ENCODE measurements around the gene PTPRU. TPM values are rescaled to one million over a fixed set of nuclear protein-coding genes. Genes with fewer than 3 reads are reported as not detected.

PTPRU gene
- 60.2 and 84.0 TPM in 2 replicates for total RNA-seq

DNA sequence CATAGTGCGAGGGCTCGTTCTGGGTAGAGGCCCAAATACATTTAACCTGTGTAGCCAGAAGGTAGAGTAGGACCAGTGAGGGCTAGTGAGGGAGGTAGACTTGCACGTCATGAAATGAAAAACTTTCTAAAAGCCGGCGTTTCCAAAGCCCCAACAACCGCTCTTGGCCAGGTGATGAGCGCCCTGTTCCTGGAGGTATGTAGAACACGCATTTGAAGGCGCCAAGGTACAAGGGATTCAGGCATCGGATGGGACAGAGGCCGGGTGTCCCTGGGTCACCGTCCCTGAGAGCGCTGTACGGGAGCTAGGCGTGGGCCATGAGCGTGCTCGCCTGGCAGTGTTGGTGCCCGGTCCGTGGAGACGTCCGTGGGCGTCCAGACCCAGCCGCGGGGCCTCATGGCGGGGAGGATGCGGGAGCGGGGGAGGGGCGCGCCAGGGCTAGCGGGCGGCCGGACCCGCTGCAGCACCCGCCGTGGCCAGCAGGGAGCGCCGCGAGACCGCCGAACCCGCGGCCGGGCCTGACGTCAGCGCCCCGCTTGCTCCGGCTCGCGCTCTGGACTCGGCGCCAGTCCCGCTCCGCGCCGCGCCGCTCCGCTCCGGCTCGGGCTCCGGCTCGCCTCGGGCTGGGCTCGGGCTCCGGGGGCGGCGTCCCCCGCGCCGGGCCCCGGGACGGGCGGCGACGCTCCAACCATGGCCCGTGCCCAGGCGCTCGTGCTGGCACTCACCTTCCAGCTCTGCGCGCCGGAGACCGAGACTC, at the start of gene PTPRU:
PTPRU (plus strand) TSS at position 568 of the 757 bp plus-strand sequence; CDS start at position 691, 123 bp downstream.

DNA sequence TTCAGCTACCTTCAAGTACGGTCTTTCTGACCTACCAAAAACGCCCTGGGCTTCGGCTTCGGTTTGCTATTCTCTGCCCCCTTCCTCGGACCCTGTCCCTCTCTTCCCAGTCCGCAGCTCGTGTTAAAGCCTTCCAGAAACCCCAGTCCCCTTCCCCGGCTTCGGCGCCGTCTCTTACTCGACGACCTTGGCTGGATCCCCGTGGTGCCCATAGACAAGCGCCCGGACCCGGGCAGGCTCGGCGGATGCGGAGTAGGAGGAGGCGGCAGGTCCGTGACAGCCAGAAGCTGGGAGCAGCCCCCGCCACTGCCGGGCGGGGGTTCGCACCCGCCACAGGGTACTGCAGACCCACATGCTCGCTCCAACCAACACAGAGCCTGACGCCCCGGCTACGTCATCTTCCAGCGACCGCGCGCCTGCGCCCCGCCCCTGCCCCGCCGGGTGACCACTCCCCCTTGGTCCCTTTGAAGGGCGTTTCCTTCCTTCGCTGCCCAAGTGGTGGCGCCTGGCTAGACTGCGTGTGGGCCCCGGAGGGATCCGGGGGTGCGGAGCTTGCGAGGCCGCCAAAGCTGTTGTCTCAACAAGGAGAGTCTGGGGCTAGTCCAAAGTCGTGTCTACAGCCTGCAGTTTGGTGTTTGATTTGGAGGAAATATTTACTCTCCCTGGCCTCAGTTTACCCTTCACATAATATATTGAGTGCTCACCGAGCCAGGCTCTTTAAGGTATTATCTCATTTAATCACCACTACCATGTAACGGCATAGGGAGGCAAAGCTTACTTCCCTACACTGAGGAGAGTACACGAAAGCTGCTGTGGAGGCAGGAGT, 5.6 kb upstream of the PTPRU start, which contains the start of gene MECR:
MECR (minus strand) TSS at position 382 of the 826 bp plus-strand sequence; CDS start at position 354, 28 bp downstream.

Other genes with a start within 250 kb of the PTPRU start
- 2.8 and 2.9 TPM in 2 replicates for gene TMEM200B, start 112.6 kb upstream of the PTPRU start, total RNA-seq
- gene SRSF4, start 54.6 kb upstream of the PTPRU start, total RNA-seq: 23.0 and 26.5 TPM in 2 replicates
- gene MECR, start 5.6 kb upstream of the PTPRU start, total RNA-seq: 25.5 and 31.3 TPM in 2 replicates